Measurements from ENCODE around the gene MAD1L1. TPM values are rescaled to one million over a fixed set of nuclear protein-coding genes. Genes with fewer than 3 reads are reported as not detected.

The MAD1L1 gene
- total and polyA plus RNA-seq, 2 of the 13 experiments (the other 11 are each of a cell fraction or from before 2014, with no cell fraction given), result 17.4 to 64.7 TPM

DNA sequence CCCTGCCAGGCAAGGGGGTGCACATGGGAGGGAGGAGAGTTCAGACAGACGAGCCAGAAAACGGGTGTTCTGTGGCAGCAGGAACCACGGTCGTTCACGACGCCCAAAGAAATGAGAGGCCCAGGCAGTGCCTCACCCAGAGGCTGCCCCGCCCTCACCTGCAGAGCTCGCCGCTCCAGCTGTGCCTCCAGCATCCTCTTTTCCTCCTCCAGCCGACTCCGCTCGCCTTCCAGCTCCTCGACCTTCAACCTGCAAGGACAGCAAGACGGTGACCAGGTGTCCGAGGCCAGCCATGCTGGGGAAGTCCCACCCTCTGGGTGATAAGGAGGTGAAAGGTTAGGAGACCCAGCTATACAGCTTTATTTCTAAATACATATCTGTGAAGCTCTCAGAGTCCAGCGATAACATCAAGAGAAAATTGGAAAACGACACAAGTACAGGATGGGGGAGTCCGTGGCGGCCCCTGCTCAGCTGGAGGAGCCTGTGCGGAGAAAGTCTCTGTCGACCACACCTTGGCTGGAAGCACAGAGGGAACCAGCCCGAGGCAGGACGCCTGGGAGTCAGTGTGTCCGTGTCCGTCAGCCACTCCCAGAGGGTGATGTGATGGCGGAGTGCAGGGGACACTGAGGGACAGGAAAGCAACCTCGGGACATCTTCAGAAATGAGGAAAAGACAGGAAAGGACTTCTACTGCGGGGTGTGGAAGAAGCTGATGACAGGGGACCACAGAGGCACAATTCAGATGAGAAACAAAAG is 275.1 kb downstream of the MAD1L1 start:
- Histone ChIP-seq H3K9me3 (ENCODE audit: low read length) (no peaks in the 10 kb centered on the region), H4K20me1 (ENCODE audit: insufficient read depth, low read length) (no peaks in the 10 kb centered on the region), H3K27me3 (ENCODE audit: control insufficient read depth in 1 of 2, insufficient read depth in 2 of 2, low read length in 2 of 2) (no peaks in the 10 kb centered on the region), H3K27ac (ENCODE audit: extremely low read length, insufficient read depth, low read length) (no peak overlapping the region), H3K9ac (ENCODE audit: insufficient read depth, low read depth, low read length) (no peak overlapping the region), H3K36me3 (replicated peaks in 1 of 2; ENCODE audit: control insufficient read depth in 1 of 2, insufficient read depth in 2 of 2, low read length in 2 of 2) (peaks cover 1 to 8% of the 10 kb centered on the region in 2 experiments; a peak in 3 of 5 replicates), H3K4me3 (replicated peaks in 1 of 3; ENCODE audit: insufficient read depth in 1 of 3, low read depth in 2 of 3, low read length in 3 of 3) (no peak overlapping the region), H3K4me2 (ENCODE audit: low read depth, low read length) (no peak overlapping the region), H3K4me1 (ENCODE audit: insufficient read depth, low read length) (no peaks in the 10 kb centered on the region), H2AFZ (ENCODE audit: low read length) (no peak overlapping the region), H3K79me2 (ENCODE audit: insufficient read depth, low read length) (no peaks in the 10 kb centered on the region)
- in situ Hi-C loops (cut with HindIII; ENCODE audit: extremely low pct_ligation_motif_present, low pct_unique_long_range_greater_than_20kb), result no loop called here
- no TSS peak for BruUV-seq (replicated peaks)
- 93% methylated on average over 28 of the region's 28 CpGs for WGBS (ENCODE audit: low lambda C conversion rate)
- DNase-seq (ENCODE audit: low spot score) (no peak), ATAC-seq (no peak), FAIRE-seq (no peak)
- POLR2A ChIA-PET, result no interaction called here
- CTCF ChIA-PET (ENCODE audit: low intra/inter-chr PET ratio, low total read pairs), result no interaction called here
- intact Hi-C loops (cut with micrococcal nuclease; ENCODE audit: unreplicated experiment), result no loop called here
- TF ChIP-seq, protein P1, sequence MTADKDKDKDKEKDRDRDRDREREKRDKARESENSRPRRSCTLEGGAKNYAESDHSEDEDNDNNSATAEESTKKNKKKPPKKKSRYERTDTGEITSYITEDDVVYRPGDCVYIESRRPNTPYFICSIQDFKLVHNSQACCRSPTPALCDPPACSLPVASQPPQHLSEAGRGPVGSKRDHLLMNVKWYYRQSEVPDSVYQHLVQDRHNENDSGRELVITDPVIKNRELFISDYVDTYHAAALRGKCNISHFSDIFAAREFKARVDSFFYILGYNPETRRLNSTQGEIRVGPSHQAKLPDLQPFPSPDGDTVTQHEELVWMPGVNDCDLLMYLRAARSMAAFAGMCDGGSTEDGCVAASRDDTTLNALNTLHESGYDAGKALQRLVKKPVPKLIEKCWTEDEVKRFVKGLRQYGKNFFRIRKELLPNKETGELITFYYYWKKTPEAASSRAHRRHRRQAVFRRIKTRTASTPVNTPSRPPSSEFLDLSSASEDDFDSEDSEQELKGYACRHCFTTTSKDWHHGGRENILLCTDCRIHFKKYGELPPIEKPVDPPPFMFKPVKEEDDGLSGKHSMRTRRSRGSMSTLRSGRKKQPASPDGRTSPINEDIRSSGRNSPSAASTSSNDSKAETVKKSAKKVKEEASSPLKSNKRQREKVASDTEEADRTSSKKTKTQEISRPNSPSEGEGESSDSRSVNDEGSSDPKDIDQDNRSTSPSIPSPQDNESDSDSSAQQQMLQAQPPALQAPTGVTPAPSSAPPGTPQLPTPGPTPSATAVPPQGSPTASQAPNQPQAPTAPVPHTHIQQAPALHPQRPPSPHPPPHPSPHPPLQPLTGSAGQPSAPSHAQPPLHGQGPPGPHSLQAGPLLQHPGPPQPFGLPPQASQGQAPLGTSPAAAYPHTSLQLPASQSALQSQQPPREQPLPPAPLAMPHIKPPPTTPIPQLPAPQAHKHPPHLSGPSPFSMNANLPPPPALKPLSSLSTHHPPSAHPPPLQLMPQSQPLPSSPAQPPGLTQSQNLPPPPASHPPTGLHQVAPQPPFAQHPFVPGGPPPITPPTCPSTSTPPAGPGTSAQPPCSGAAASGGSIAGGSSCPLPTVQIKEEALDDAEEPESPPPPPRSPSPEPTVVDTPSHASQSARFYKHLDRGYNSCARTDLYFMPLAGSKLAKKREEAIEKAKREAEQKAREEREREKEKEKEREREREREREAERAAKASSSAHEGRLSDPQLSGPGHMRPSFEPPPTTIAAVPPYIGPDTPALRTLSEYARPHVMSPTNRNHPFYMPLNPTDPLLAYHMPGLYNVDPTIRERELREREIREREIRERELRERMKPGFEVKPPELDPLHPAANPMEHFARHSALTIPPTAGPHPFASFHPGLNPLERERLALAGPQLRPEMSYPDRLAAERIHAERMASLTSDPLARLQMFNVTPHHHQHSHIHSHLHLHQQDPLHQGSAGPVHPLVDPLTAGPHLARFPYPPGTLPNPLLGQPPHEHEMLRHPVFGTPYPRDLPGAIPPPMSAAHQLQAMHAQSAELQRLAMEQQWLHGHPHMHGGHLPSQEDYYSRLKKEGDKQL (CRISPR knock-in tag; IDR thresholded peaks at IDR 0.05; ENCODE audit: low read depth), result no peak

Measured in HepG2 (cell line).